Omental fat pad (tissue), 4 donors: ENCODE data around the gene FRMD4A. TPM values are rescaled to one million over a fixed set of nuclear protein-coding genes. Genes with fewer than 3 reads are reported as not detected.

Source experiments
- ATAC-seq: fragments of 150-250 bp; one replicate; pipeline ENCODE4 v1.9.1; 2016; ENCODE audit warnings: mild to moderate bottlenecking, moderate library complexity; ENCODE audit not compliant: low FRiP score
- DNase-seq: peaks from one replicate; pipeline ENCODE4 v3.0.0-alpha.2; 2019; ENCODE audit warnings: low spot score
- total RNA-seq, 4 donors: library from RNA; depleted of rRNA; stranded (reverse); fragments of >200 nt; gene quantifications; one replicate each; pipeline ENCODE4 v1.1.0, GENCODE V29; 2016
- TF ChIP-seq, protein P1 (sequence below), 3 donors: fragments of 450-650 bp; IDR thresholded peaks; one replicate each; pipeline ENCODE4 v1.5.1; 2016 to 2017; ENCODE audit warnings: antibody characterized with exemption in 3 of 3, mild to moderate bottlenecking in 3 of 3, moderate library complexity in 2 of 3

The FRMD4A gene
- total RNA-seq, 4 donors from 2014 or later, result 66.8 to 119 (median 81.6) TPM

DNA sequence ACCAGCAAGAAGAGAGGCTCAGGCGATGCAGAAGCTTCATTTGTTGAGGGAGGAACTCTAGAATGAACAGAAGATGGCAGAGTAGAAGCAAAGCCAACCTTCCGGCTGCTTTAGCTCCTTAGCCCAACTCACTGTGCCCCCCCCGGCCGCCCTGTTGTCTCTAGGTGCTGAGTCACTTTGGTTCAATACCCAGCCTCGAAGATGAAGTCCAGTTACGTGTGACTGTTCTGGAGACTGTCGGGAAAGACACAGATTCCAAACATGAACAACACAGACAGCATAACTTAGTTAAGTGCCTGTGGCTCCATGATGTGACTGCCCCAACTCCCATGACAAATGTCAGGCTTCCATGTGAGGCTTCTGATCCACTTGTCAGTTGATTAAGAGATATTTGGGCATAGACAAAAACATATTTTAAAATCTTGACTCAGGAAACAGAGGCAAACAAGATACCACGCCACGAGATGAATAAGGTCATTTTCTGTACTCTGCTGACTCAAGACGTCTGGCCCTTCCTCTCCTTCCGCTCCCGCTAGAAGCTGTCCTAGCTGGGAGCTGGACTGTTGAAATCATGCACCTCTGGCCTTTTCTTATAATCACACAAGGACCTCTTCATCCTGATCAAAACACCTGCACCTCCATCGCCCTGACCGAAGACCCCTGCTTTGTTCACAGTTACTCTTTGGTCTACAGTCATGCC lies 199.3 kb downstream of the FRMD4A start:
- no peak for ATAC-seq
- TF ChIP-seq, protein P1, sequence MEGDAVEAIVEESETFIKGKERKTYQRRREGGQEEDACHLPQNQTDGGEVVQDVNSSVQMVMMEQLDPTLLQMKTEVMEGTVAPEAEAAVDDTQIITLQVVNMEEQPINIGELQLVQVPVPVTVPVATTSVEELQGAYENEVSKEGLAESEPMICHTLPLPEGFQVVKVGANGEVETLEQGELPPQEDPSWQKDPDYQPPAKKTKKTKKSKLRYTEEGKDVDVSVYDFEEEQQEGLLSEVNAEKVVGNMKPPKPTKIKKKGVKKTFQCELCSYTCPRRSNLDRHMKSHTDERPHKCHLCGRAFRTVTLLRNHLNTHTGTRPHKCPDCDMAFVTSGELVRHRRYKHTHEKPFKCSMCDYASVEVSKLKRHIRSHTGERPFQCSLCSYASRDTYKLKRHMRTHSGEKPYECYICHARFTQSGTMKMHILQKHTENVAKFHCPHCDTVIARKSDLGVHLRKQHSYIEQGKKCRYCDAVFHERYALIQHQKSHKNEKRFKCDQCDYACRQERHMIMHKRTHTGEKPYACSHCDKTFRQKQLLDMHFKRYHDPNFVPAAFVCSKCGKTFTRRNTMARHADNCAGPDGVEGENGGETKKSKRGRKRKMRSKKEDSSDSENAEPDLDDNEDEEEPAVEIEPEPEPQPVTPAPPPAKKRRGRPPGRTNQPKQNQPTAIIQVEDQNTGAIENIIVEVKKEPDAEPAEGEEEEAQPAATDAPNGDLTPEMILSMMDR (IDR thresholded peaks at IDR 0.05), result no peak
- no peak for DNase-seq

DNA sequence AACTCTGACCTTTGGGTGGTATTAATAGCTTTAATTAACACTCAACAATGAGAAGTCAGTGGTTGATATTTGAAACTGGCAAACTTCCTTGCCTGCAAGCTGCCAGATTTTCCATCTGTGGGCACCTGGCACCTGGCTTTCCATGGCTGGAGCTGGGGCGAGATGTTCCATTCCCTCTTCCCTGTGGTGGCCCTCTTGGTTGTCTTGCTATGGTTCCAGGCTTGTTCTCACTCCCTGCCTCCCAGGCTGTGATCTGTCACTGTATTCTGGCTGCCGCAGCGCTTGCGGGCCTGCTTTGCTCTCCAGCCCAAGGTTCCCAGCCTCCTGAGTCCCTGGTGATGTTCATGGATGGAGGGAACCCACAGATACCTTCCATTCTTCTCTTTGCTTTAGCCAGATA lies 201.0 kb downstream of the FRMD4A start:
- no peak for DNase-seq
- TF ChIP-seq, protein P1 (IDR thresholded peaks at IDR 0.05), result no peak
- ATAC-seq, result no peak

DNA sequence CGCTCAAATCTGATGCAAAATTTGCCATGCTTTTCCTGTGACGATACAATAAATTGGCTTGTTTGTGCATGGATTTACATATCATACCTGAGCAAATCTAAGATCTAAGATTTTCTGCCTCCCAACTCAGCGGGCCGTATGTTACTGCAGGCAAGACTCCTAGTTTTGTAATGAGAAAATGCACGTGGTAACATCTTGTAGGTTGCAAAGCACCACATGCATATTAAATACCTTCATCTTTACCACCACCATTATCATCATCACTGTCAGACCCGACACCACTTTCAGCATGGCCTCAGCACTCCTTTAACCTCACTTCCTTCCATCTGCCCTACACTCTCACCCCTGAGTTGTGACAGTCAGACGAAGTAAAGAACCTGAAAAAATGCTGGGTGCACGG lies 202.2 kb downstream of the FRMD4A start:
- DNase-seq, result no peak
- TF ChIP-seq, protein P1 (IDR thresholded peaks at IDR 0.05), result no peak
- ATAC-seq, result no peak

DNA sequence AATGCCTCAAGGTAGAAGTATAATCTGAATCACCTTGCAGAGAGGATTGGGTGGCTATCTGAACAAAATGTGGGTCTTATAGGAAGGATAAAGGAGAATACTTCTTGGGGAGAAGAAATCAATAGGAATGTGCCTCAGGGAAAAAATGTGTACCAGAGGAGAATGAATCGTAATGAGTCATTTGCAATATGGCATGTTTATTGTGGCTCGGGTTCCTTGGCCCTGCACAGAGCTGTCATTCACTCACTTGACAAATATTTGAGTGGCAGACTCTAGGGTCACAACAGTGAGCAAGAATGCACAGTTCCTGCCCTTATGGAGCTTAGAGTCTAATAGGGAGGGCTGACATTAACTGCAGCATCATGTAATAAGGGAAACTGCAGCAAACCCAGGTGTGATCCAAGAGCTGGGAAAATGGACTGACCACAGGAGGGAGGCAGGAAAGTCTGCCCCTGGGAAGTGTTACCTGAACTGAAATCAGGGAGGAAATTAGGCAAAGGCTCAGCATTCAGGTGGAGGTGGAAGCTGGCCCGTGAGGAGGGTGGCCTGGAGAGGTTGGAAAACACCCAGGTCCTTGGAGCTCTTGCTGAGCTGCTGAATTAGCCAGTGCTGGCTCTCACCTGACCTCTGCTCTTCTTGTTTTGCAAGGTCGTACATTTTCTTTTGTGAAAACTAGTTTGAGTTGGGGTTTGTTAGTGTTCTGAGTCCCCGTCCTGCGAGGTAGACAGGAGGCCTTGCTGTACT lies 203.9 kb downstream of the FRMD4A start:
- no peak for ATAC-seq
- TF ChIP-seq, protein P1 (IDR thresholded peaks at IDR 0.05), result no peak
- no peak for DNase-seq

DNA sequence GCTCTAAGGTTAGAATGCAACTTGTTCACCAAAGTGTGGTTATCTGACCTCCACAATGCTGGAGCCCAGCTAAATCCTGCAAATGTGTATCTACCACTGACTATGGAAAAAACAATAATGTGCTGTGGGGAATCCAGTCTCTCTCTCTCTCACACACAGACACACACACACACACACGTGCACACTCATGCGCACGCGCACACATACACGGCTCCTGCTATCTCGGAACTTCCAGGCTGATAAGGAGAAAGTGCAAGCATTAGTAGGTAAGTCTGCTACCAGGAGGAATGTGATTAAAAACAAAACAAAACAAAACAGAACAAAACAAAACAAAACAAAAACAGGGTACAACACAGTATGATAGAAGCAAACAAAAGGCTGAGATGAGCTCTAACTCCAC lies 205.2 kb downstream of the FRMD4A start:
- TF ChIP-seq, protein P1 (IDR thresholded peaks at IDR 0.05), result no peak
- DNase-seq (no peak), ATAC-seq (no peak)

DNA sequence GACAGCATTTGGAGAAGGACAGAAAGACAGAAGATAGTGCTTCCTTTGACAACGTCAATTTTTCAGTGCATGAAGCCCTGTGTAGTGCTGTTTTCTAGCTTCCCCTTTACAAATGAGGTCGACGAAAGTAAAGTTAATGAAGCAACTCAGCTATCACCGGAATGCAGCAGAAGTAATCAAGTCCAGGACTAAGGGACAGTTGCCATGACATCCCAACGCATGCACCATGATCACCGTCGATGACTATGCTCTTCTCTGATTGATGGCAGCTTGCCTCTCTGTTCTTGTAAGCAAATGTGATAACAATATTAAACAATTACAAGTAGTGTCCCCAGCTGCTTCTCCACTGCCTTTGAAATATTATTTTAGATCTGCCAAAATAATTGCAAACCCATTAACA lies 205.8 kb downstream of the FRMD4A start:
- TF ChIP-seq, protein P1 (IDR thresholded peaks at IDR 0.05), result no peak
- DNase-seq (no peak), ATAC-seq (no peak)

DNA sequence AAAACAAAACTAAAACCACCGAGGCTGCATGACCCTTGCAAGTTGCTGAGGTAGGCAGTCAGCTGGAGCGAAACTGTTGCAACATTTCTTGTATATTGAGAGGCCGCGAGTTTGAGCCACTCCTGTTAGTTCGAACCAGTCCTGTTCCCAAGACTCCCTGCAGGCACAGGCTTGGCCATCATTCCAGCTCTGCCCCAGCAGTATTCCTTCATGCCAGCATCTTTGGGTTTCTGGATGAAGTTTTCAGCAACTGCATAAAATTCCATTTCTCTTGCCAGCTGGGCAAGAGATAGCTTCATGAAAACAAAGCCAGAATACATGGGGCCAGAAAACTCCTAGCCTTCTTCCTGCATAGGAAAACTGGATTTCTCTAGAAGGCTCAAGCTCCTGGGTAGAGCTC lies 207.6 kb downstream of the FRMD4A start:
- DNase-seq, result no peak
- no peak for ATAC-seq
- TF ChIP-seq, protein P1 (IDR thresholded peaks at IDR 0.05), result no peak
